Measurements from ENCODE around the gene CDH12. TPM values are rescaled to one million over a fixed set of nuclear protein-coding genes. Genes with fewer than 3 reads are reported as not detected.

Gene CDH12
- 1 to 10 TPM in 1 of 2 donors, under 1 TPM in 1; 0.31 to 3.7 TPM for total RNA-seq
- under 1 TPM in 1 of 2 donors, not detected in 1; 0.02 TPM for polyA plus RNA-seq
- long read RNA-seq, donor 1, result 0 reads
- long read RNA-seq, donor 2, result 0 reads
- long read RNA-seq, donor 3, result 0 reads
- long read RNA-seq, donor 4, result 0 reads
- long read RNA-seq, donor 5, result 0 reads

DNA sequence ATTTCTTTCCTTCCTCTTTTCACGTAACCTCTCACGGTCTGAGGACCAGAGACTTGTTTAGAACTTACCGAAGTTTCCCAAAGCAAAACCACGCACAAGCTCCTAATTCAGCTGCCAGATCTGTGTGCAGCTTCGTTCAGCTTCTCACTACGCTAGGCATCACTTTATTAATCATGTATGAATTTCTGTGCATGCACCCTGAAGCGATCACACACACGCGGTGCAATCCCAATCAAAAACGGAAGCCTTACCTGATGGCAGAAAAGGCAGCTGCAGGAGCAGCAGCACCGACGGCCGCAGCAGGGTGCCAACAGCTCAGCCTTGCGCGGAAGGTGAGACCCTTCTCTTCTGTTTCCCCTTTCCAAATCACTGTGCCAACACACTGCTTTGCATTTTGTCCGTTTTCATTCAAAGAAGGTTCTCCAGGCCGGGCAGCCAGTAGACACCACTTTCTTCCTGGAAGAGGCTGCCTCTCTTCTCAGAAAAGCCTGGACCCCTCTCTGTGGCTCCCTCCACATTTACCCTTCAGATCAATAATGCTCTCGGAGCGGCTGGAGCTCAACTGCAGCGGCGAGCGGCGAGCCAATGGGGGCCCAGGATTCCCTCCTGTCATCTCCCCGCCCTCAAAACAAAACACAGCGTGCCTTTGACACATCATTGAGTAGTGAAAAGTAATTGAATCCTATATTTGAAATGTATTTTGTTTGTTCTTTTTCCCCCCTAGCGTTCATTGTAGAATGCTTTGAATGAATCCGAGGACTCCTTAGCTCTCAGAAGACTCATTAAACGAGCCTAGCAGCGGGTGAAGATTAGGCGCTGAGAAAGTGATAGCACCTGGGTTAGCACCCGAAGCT, at the start of gene CDH12:
Gene CDH12, minus strand, starts transcription at position 538 of the 854 bp plus-strand sequence.
- Histone ChIP-seq H3K9me3 (ENCODE audit: control insufficient read depth in 4 of 4, insufficient read depth in 3 of 4, low read length in 3 of 4) (peaks cover 0 to 2% (median 0%) of the 10 kb centered on the region in 4 donors), H3K9ac (ENCODE audit: insufficient read depth in 1 of 2, low read length in 2 of 2) (peak within 1 kb of the TSS in 1 of 2 donors; percentile 63), H3K4me1 (ENCODE audit: control insufficient read depth in 5 of 5, insufficient read depth in 5 of 5, low read length in 5 of 5) (peaks cover 0 to 9% (median 0%) of the 10 kb centered on the region in 5 donors), H3K4me3 (no peak within 1 kb of the TSS), H3K27me3 (ENCODE audit: control insufficient read depth in 3 of 3, insufficient read depth in 3 of 3, low read length in 2 of 3) (peaks cover 0 to 30% (median 6%) of the 10 kb centered on the region in 3 donors), H3K36me3 (ENCODE audit: control insufficient read depth in 4 of 4, insufficient read depth in 4 of 4, low read length in 4 of 4) (no peaks in the 10 kb centered on the region), H3K27ac (ENCODE audit: low read depth in 1 of 2, low read length in 1 of 2) (no peak within 1 kb of the TSS)
- ATAC-seq (ENCODE audit: insufficient read depth, low FRiP score) (no peak), DNase-seq (peak; percentile 44 to 52 (median 46))
- 2 to 3% methylated on average over 31 of the region's 31 CpGs for WGBS, 2 donors
- TF ChIP-seq, protein P1, sequence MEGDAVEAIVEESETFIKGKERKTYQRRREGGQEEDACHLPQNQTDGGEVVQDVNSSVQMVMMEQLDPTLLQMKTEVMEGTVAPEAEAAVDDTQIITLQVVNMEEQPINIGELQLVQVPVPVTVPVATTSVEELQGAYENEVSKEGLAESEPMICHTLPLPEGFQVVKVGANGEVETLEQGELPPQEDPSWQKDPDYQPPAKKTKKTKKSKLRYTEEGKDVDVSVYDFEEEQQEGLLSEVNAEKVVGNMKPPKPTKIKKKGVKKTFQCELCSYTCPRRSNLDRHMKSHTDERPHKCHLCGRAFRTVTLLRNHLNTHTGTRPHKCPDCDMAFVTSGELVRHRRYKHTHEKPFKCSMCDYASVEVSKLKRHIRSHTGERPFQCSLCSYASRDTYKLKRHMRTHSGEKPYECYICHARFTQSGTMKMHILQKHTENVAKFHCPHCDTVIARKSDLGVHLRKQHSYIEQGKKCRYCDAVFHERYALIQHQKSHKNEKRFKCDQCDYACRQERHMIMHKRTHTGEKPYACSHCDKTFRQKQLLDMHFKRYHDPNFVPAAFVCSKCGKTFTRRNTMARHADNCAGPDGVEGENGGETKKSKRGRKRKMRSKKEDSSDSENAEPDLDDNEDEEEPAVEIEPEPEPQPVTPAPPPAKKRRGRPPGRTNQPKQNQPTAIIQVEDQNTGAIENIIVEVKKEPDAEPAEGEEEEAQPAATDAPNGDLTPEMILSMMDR (IDR thresholded peaks at IDR 0.05; ENCODE audit: control extremely low read depth, extremely low read depth), result no peak

DNA sequence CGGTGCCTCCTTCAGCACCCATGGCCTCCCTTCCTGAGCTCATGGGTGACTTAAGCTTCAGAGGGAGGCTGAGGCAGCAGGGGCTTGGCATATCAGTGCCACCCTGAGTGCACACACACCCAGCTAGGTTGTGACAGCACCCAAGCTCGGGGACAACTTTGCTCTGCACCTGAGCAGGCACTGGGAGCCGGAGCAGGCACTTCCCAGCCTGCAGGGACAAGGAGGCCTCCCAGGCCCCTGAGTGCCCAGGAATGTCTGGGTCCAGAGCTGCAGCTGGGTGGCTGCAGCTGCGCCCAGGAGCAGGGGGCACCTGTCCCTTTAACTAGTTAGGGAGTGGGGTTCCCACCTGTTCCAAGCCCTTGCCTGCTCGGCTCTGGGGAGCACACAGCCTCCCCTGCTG, 48.7 kb upstream of the CDH12 start:
- ATAC-seq (ENCODE audit: insufficient read depth, low FRiP score), result no peak
- 79 to 88% methylated on average over 5 of the region's 5 CpGs for WGBS, 2 donors
- TF ChIP-seq, protein P1 (IDR thresholded peaks at IDR 0.05; ENCODE audit: control extremely low read depth, extremely low read depth), result no peak
- H3K4me3 ChIP-seq, result no peak overlapping the region
- no peaks in the 10 kb centered on the region for H3K4me1 ChIP-seq (ENCODE audit: control insufficient read depth in 5 of 5, insufficient read depth in 5 of 5, low read length in 5 of 5)
- no peak overlapping the region for H3K27ac ChIP-seq (ENCODE audit: low read depth in 1 of 2, low read length in 1 of 2)
- no peaks in the 10 kb centered on the region for H3K36me3 ChIP-seq (ENCODE audit: control insufficient read depth in 4 of 4, insufficient read depth in 4 of 4, low read length in 4 of 4)
- H3K9ac ChIP-seq (ENCODE audit: insufficient read depth in 1 of 2, low read length in 2 of 2), result no peak overlapping the region
- DNase-seq, result no peak
- peaks cover 0 to 5% (median 0%) of the 10 kb centered on the region in 4 donors for H3K9me3 ChIP-seq (ENCODE audit: control insufficient read depth in 4 of 4, insufficient read depth in 3 of 4, low read length in 3 of 4)
- no peaks in the 10 kb centered on the region for H3K27me3 ChIP-seq (ENCODE audit: control insufficient read depth in 3 of 3, insufficient read depth in 3 of 3, low read length in 2 of 3)

DNA sequence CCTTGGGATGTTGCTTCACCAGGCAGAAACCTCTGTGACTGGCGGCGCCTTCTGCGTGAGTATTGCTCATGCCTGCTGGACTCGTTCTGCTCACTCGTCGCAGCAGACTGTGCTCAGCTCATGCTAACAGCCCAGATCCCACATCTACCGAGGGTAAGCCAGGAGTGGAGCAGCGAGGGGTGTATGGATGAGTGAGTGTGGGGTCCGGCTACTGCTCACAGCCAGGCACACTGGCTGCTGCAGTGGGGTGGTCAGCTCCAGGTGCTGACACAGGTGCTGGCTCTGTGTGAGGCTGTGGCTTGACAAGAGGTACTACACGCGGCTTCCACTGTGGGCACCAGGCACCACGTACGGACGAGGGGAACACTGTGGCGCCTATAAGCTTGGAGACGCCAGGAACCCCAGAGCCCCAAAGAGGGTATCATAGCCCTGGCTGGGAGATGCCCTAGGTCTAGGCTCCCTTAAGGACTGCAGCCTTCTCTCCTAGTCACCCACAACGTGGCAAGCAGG, 47.7 kb upstream of the CDH12 start:
- WGBS, 2 donors, result 92 to 94% methylated on average over 17 of the region's 17 CpGs
- no peak overlapping the region for H3K27ac ChIP-seq (ENCODE audit: low read depth in 1 of 2, low read length in 1 of 2)
- H3K36me3 ChIP-seq (ENCODE audit: control insufficient read depth in 4 of 4, insufficient read depth in 4 of 4, low read length in 4 of 4), result no peaks in the 10 kb centered on the region
- H3K4me3 ChIP-seq, result no peak overlapping the region
- H3K9ac ChIP-seq (ENCODE audit: insufficient read depth in 1 of 2, low read length in 2 of 2), result no peak overlapping the region
- H3K27me3 ChIP-seq (ENCODE audit: control insufficient read depth in 3 of 3, insufficient read depth in 3 of 3, low read length in 2 of 3), result no peaks in the 10 kb centered on the region
- TF ChIP-seq, protein P1 (IDR thresholded peaks at IDR 0.05; ENCODE audit: control extremely low read depth, extremely low read depth), result no peak
- peaks cover 0 to 5% (median 0%) of the 10 kb centered on the region in 4 donors for H3K9me3 ChIP-seq (ENCODE audit: control insufficient read depth in 4 of 4, insufficient read depth in 3 of 4, low read length in 3 of 4)
- ATAC-seq (ENCODE audit: insufficient read depth, low FRiP score) (no peak), DNase-seq (no peak)
- no peaks in the 10 kb centered on the region for H3K4me1 ChIP-seq (ENCODE audit: control insufficient read depth in 5 of 5, insufficient read depth in 5 of 5, low read length in 5 of 5)

Measured in lung (tissue), 16 donors.